Adrenal gland (tissue), 12 donors: ENCODE measurements around the gene COMT. TPM values are rescaled to one million over a fixed set of nuclear protein-coding genes. Genes with fewer than 3 reads are reported as not detected.

Experiments used
- DNase-seq, 7 donors: peaks; one replicate each; pipeline ENCODE4 v3.0.0-alpha.2; 2019 to 2020
- H3K27ac ChIP-seq, 5 donors: fragments of 200-600 bp; sonication (generic) in 4 of 5; 1 replicate in 3 of 5; 2 replicates in 2 of 5; pipeline versions ENCODE4 v1.5.1 to v1.8.0; 2016 to 2020; ENCODE audit warnings: mild to moderate bottlenecking in 1 of 5
- H3K27me3 ChIP-seq: fragments of 200-600 bp; 2 replicates; pipeline ENCODE4 v1.8.0; 2021
- H3K36me3 ChIP-seq, 2 donors: fragments of 200-600 bp; replicated peaks in 1 of 2; 1 replicate in 1 of 2; 2 replicates in 1 of 2; pipeline versions ENCODE4 v1.5.1 to v1.8.0; 2018 to 2022
- H3K4me1 ChIP-seq, 2 donors: fragments of 200-600 bp; replicated peaks in 1 of 2; 1 replicate in 1 of 2; 2 replicates in 1 of 2; pipeline versions ENCODE4 v1.5.1 to v1.8.0; 2018 to 2021
- H3K4me3 ChIP-seq, 4 donors: fragments of 200-600 bp; sonication (generic) in 3 of 4; one replicate each; pipeline ENCODE4 v1.5.1; 2016 to 2018
- H3K9me3 ChIP-seq, 3 donors: fragments of 200-600 bp; sonication (generic) in 1 of 3; replicated peaks in 1 of 3; 1 replicate in 2 of 3; 2 replicates in 1 of 3; pipeline versions ENCODE4 v1.5.1 to v1.8.0; 2016 to 2021
- POLR2A ChIP-seq, 2 donors: fragments of 450-650 bp; IDR thresholded peaks; one replicate each; pipeline ENCODE4 v1.6.1; 2017; ENCODE audit warnings: antibody characterized with exemption in 2 of 2, mild to moderate bottlenecking in 2 of 2, moderate library complexity in 1 of 2
- WGBS, 4 donors: extraction: QIAGEN DNeasy Blood & Tissue Kit in 2 of 4; methylation state at CpG; one replicate each; pipeline versions ENCODE4 v1.1.5 to v1.1.7; 2013 to 2017; 5-methylcytosine and 5-hydroxymethylcytosine counted together
- intact Hi-C, 2 donors: fragments of 100-400 bp; cut with DNase I; formaldehyde crosslinking; loops; one replicate each; pipeline versions ENCODE4 v1.14.1 to v1.15.0; 2022 to 2023
- polyA plus RNA-seq, 3 donors: library from polyadenylated mRNA; stranded (reverse); fragments of 200-250 nt in 2 of 3; fragments of 350-450 nt in 1 of 3; fragmentation: Illumina TruSeq in 1 of 3; extraction: RNeasy Lipid Tissue Mini Kit (QIAGEN cat#74804) in 1 of 3; gene quantifications; one replicate each; pipeline ENCODE4 v1.2.3, GENCODE V29; 2013 to 2014
- total RNA-seq, 9 donors: library from RNA; depleted of rRNA in 4 of 9; stranded (reverse); fragments of >200 nt in 4 of 9; fragments of 120-200 nt in 1 of 9; fragmentation: NEBNext Ultra II Directional in 1 of 9; extraction: Animal tissue kit (Norgen Biotek cat#: 25700) in 1 of 9; gene quantifications; one replicate each; pipeline versions ENCODE4 v1.1.0 to v1.2.4, GENCODE V29; 2013 to 2023
- TF ChIP-seq, protein P1 (sequence below), 6 experiments: fragments of 450-650 bp in 4 of 6; fragments of 200-600 bp in 2 of 6; sonication (generic) in 1 of 6; IDR thresholded peaks; 1 replicate in 5 of 6; 2 replicates in 1 of 6; pipeline versions ENCODE4 v1.5.1 to v1.8.0; 2016 to 2021; ENCODE audit warnings: antibody characterized with exemption in 6 of 6, mild to moderate bottlenecking in 2 of 6, moderate library complexity in 1 of 6
- donor health status: healthy with polysubstance abuse.
- donor health status: Bipolar disorder and iron deficiency.
- donor health status: DM: yes; HTN: yes; CAD: no.
- donor health status: DM: no; HTN: no; CAD: no.
- donor health status: DM: no; HTN: no; CAD: no.
- donor health status: DM: yes; HTN: yes; CAD: no.

Gene COMT
- total and polyA plus RNA-seq, 12 donors: 51.3 to 743 (median 390) TPM

DNA sequence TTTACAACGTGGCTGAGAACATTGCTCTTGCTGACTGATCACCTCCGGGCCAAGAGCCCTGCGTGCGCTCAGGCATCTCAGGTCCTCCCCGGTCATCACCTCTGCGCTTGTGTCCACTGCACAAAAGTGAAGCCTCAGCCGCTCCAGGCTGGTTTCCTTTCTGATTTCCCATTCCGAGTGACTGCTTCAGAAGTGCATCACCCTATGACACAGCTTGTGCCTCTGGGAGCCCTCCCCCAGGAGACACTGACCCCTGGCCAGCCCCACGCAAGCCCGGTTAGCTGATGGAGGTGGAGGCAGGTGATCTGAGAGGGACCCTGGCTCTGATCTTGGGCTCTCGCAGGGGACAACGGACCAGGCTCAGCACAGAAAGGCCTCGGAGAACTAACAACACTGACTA is 48.6 kb upstream of the COMT start:
- no peak for DNase-seq
- Histone ChIP-seq H3K36me3 (peaks cover 0 to 10% of the 10 kb centered on the region in 2 donors), H3K4me3 (no peak overlapping the region), H3K4me1 (no peaks in the 10 kb centered on the region), H3K27me3 (no peaks in the 10 kb centered on the region), H3K9me3 (no peaks in the 10 kb centered on the region), H3K27ac (no peak overlapping the region)
- TF ChIP-seq POLR2A (IDR thresholded peaks at IDR 0.05): no peak
- TF ChIP-seq, protein P1, sequence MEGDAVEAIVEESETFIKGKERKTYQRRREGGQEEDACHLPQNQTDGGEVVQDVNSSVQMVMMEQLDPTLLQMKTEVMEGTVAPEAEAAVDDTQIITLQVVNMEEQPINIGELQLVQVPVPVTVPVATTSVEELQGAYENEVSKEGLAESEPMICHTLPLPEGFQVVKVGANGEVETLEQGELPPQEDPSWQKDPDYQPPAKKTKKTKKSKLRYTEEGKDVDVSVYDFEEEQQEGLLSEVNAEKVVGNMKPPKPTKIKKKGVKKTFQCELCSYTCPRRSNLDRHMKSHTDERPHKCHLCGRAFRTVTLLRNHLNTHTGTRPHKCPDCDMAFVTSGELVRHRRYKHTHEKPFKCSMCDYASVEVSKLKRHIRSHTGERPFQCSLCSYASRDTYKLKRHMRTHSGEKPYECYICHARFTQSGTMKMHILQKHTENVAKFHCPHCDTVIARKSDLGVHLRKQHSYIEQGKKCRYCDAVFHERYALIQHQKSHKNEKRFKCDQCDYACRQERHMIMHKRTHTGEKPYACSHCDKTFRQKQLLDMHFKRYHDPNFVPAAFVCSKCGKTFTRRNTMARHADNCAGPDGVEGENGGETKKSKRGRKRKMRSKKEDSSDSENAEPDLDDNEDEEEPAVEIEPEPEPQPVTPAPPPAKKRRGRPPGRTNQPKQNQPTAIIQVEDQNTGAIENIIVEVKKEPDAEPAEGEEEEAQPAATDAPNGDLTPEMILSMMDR (IDR thresholded peaks at IDR 0.05): no peak
- WGBS, 4 donors: 85 to 92% (median 88%) methylated on average over 9 to 13 of the region's 13 CpGs
- intact Hi-C loops: no loop called here

DNA sequence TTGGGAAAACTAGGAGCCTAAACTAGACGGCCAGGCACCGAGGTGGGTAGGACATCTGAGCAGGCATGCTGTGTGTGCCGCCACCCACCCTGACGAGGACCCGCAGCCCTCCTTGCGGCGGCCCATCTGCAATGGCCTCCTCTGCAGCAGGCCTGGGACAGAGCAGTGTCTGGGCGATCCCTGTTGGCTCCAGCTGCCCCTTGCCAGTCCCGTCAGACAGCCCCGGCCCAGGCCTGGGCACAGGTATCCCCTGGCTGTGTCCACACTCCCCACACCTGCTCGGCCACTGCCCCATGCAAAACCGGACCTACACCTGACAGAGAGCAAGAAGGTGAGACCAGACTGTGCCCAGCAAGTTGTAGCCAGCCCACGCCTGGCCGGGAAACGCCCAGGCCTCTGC is 48.2 kb upstream of the COMT start:
- H3K4me3 ChIP-seq: no peak overlapping the region
- no peak for DNase-seq
- no peaks in the 10 kb centered on the region for H3K27me3 ChIP-seq
- H3K4me1 ChIP-seq: no peaks in the 10 kb centered on the region
- 90 to 93% (median 93%) methylated on average over 15 of the region's 15 CpGs; no CpG with 5 or more reads in 1 of the 4 donors for WGBS, 4 donors
- peaks cover 0 to 14% of the 10 kb centered on the region in 2 donors for H3K36me3 ChIP-seq
- H3K27ac ChIP-seq: no peak overlapping the region
- intact Hi-C loops: no loop called here
- no peak for TF ChIP-seq POLR2A (IDR thresholded peaks at IDR 0.05)
- TF ChIP-seq, protein P1 (IDR thresholded peaks at IDR 0.05): no peak
- no peaks in the 10 kb centered on the region for H3K9me3 ChIP-seq

DNA sequence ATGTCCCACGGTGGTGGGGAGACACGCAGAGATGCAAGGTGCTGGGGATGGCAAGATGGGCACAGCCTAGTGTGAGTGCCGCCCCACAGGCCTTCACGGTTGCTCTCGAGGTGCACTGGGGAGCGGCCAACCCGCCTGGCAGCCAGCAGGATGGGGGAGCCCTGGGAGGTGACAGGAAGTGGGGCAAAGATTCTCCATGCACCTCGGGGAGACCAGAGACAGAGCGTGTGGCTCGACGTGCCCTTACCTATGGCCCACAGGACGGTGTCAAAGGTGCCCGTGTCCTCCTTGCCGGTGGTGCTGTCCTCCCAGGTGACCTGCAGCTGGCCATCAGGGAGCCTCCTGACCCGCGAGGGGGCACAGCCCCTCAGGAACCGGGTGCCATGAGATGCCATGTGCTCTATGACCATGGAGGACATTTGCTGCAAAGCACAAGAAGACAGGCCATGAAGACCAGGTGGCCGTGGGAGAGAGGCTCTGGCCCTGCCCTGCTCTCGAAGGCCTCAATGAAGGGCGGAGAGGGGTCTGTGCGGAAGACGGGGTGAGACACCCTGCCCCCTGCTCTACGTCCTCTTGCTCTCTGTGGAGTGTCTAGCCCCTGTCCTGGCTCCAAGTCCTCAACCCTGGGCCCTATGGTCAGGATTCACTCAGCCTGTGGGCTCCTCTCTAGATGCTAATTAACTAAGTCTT is 46.3 kb upstream of the COMT start:
- WGBS, 4 donors: 92 to 95% (median 94%) methylated on average over 16 to 23 of the region's 23 CpGs
- H3K4me3 ChIP-seq: no peak overlapping the region
- no peaks in the 10 kb centered on the region for H3K27me3 ChIP-seq
- H3K36me3 ChIP-seq: peaks cover 0 to 17% of the 10 kb centered on the region in 2 donors
- no peak overlapping the region for H3K27ac ChIP-seq
- intact Hi-C loops: no loop called here
- H3K4me1 ChIP-seq: no peaks in the 10 kb centered on the region
- H3K9me3 ChIP-seq: no peaks in the 10 kb centered on the region
- TF ChIP-seq, protein P1 (IDR thresholded peaks at IDR 0.05): no peak
- no peak for TF ChIP-seq POLR2A (IDR thresholded peaks at IDR 0.05)
- no peak for DNase-seq

DNA sequence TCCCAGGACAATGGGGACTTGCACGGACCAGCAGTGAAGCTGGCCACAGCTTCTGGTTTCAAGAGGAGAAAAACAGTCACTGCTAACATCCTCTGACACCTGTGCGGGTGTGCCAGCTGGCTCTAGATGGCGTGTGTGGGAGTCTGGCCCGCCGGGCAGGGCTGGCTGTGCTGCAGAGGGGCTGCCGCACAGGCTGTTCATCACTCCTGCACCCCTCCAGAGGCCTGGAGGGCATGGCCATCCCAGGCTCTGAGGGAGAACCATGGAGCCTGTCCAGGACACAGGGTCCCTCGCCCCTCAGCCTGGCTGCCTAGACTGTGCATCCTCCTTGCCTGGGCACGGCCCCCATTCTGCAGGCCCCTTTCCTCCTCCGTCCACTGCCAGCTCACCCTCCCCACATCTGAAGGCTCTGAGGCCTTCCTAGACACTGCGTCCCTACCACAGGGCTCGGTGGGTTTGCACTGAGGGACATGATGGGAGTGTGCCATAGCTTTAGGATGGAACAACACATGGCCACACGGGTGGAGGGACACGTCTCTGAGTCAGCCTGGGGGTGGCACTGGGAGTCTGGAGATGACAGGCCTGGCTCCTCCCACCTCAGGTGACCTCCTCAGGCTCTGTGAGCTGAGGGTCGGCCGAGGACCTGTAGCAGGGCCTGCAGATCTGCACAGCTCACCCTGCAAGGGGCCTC is 44.8 kb upstream of the COMT start:
- no peak overlapping the region for H3K4me3 ChIP-seq
- WGBS, 4 donors: 84 to 91% (median 88%) methylated on average over 4 to 15 of the region's 15 CpGs
- intact Hi-C loops: no loop called here
- TF ChIP-seq, protein P1 (IDR thresholded peaks at IDR 0.05): no peak
- TF ChIP-seq POLR2A (IDR thresholded peaks at IDR 0.05): no peak
- H3K4me1 ChIP-seq: no peaks in the 10 kb centered on the region
- no peaks in the 10 kb centered on the region for H3K27me3 ChIP-seq
- H3K27ac ChIP-seq: no peak overlapping the region
- peaks cover 0 to 23% of the 10 kb centered on the region in 2 donors for H3K36me3 ChIP-seq
- H3K9me3 ChIP-seq: no peaks in the 10 kb centered on the region
- no peak for DNase-seq
